GM18502 (cell line): ENCODE results near the gene NRP1.

ENCODE experiments used
- ATAC-seq: cut with Tn5 transposase; IDR thresholded peaks from one replicate; pipeline ENCODE4 v1.9.1; 2021; ENCODE audit warnings: mild to moderate bottlenecking; ENCODE audit not compliant: unreplicated experiment, poor library complexity

The NRP1 gene

GRCh38 chr10:33298110-33298509 is 36.4 kb downstream of the NRP1 start:
- ATAC-seq = no peak

GRCh38 chr10:33295851-33296250 is 38.6 kb downstream of the NRP1 start:
- ATAC-seq = no peak

- no peak for ATAC-seq
These were observed 40.8 kb downstream of the NRP1 start for GRCh38 chr10:33293531-33294170.

GRCh38 chr10:33293076-33293475 is 41.4 kb downstream of the NRP1 start:
- ATAC-seq = no peak

GRCh38 chr10:33291053-33291592 is 43.3 kb downstream of the NRP1 start:
- ATAC-seq = no peak

GRCh38 chr10:33290321-33291052 is 44.0 kb downstream of the NRP1 start:
- no peak for ATAC-seq

GRCh38 chr10:33289776-33290175 is 44.7 kb downstream of the NRP1 start:
- no peak for ATAC-seq

- ATAC-seq = no peak
These were observed 46.3 kb downstream of the NRP1 start for GRCh38 chr10:33288127-33288526.

GRCh38 chr10:33287112-33287511 is 47.4 kb downstream of the NRP1 start:
- ATAC-seq = no peak

- ATAC-seq = no peak
These were observed 48.1 kb downstream of the NRP1 start for GRCh38 chr10:33286157-33286934.

GRCh38 chr10:33284945-33285344 is 49.5 kb downstream of the NRP1 start:
- ATAC-seq = no peak

- ATAC-seq = no peak
These were observed 54.5 kb downstream of the NRP1 start for GRCh38 chr10:33279811-33280602.

GRCh38 chr10:33279276-33279675 is 55.2 kb downstream of the NRP1 start:
- no peak for ATAC-seq

- no peak for ATAC-seq
These were observed 56.3 kb downstream of the NRP1 start for GRCh38 chr10:33278198-33278597.

- ATAC-seq = no peak
These were observed 57.3 kb downstream of the NRP1 start for GRCh38 chr10:33277135-33277536.

GRCh38 chr10:33276282-33276923 is 58.1 kb downstream of the NRP1 start:
- no peak for ATAC-seq

GRCh38 chr10:33274096-33274785 is 60.2 kb downstream of the NRP1 start:
- ATAC-seq = no peak

GRCh38 chr10:33273295-33274002 is 61.0 kb downstream of the NRP1 start:
- no peak for ATAC-seq

- ATAC-seq = no peak
These were observed 61.8 kb downstream of the NRP1 start for GRCh38 chr10:33272635-33273034.
